Thoracic aorta (tissue), 2 donors: ENCODE data around the gene ENG. TPM values are rescaled to one million over a fixed set of nuclear protein-coding genes. Genes with fewer than 3 reads are reported as not detected.

Source experiments
- ATAC-seq: fragments of 150-250 bp; one replicate; pipeline ENCODE4 v1.8.0; 2017; ENCODE audit warnings: low read depth; ENCODE audit not compliant: insufficient number of reproducible peaks, low FRiP score
- DNase-seq: peaks from one replicate; pipeline ENCODE4 v3.0.0-alpha.2; 2020; ENCODE audit warnings: low spot score
- H3K27ac ChIP-seq, 2 donors: fragments of 200-600 bp; sonication (generic); 1 replicate in 1 of 2; 2 replicates in 1 of 2; pipeline ENCODE4 v1.5.1; 2016; ENCODE audit warnings: mild to moderate bottlenecking in 2 of 2, moderate library complexity in 2 of 2
- H3K27me3 ChIP-seq: fragments of 200-600 bp; sonication (generic); replicated peaks from 2 replicates; pipeline ENCODE4 v1.6.0; 2016; ENCODE audit warnings: mild to moderate bottlenecking; ENCODE audit not compliant: insufficient read depth
- H3K36me3 ChIP-seq: fragments of 200-600 bp; sonication (generic); one replicate; pipeline ENCODE4 v1.5.1; 2016
- H3K4me1 ChIP-seq, 2 donors: fragments of 200-600 bp; sonication (generic); 1 replicate in 1 of 2; 2 replicates in 1 of 2; pipeline versions ENCODE4 v1.5.1 to v1.6.0; 2016; ENCODE audit warnings: low read depth in 2 of 2, mild to moderate bottlenecking in 1 of 2; ENCODE audit not compliant: control insufficient read depth in 1 of 2
- H3K4me3 ChIP-seq: fragments of 200-600 bp; sonication (generic); 2 replicates; pipeline ENCODE4 v1.5.1; 2016; ENCODE audit warnings: mild to moderate bottlenecking
- H3K9me3 ChIP-seq: fragments of 200-600 bp; sonication (generic); 2 replicates; pipeline ENCODE4 v1.5.1; 2016
- total RNA-seq, 2 donors: library from RNA; depleted of rRNA; stranded (reverse); fragments of >200 nt; gene quantifications; one replicate each; pipeline versions ENCODE4 v1.1.0 to v1.2.3, GENCODE V29; 2016
- TF ChIP-seq, protein P1 (sequence below): fragments of 200-600 bp; sonication (generic); IDR thresholded peaks from one replicate; pipeline ENCODE4 v1.5.1; 2019; ENCODE audit warnings: antibody characterized with exemption

The ENG gene
- total RNA-seq, 2 donors from 2014 or later = 239 to 268 TPM

DNA sequence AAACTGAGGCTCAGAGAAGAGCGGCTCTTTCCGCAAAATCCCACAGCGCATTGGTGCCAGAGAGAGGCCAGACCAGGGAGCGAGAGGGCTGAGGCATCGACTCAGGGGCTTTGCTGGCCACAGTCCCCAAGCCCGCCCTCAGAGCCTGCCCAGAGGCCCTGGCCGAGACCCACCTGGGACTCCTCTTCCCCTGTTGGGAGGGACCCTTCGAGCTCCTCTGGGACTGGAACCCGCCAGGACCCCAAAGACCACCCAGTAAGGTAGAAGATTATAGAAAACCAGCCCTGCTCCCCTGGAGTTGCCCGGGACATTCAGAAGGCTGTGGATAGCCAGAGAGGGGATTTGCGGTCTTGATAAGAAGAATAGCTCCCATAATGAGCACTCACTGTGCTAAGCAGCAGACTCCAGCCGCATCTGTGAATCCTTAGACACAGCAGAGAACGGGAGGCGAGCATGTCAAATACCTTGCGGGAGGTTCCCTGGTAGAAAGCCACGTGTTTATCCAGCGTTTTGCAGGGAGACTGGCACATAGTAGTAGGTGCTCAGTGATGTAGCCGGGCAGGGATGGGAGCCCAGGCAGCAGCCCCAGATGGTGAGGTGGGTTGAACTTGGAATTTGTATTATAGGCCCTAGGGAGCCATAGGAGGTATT, 23.7 kb upstream of the ENG start:
- H3K4me1 ChIP-seq = peaks cover 27 to 49% of the 10 kb centered on the region in 2 donors
- TF ChIP-seq, protein P1, sequence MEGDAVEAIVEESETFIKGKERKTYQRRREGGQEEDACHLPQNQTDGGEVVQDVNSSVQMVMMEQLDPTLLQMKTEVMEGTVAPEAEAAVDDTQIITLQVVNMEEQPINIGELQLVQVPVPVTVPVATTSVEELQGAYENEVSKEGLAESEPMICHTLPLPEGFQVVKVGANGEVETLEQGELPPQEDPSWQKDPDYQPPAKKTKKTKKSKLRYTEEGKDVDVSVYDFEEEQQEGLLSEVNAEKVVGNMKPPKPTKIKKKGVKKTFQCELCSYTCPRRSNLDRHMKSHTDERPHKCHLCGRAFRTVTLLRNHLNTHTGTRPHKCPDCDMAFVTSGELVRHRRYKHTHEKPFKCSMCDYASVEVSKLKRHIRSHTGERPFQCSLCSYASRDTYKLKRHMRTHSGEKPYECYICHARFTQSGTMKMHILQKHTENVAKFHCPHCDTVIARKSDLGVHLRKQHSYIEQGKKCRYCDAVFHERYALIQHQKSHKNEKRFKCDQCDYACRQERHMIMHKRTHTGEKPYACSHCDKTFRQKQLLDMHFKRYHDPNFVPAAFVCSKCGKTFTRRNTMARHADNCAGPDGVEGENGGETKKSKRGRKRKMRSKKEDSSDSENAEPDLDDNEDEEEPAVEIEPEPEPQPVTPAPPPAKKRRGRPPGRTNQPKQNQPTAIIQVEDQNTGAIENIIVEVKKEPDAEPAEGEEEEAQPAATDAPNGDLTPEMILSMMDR = no peak

DNA sequence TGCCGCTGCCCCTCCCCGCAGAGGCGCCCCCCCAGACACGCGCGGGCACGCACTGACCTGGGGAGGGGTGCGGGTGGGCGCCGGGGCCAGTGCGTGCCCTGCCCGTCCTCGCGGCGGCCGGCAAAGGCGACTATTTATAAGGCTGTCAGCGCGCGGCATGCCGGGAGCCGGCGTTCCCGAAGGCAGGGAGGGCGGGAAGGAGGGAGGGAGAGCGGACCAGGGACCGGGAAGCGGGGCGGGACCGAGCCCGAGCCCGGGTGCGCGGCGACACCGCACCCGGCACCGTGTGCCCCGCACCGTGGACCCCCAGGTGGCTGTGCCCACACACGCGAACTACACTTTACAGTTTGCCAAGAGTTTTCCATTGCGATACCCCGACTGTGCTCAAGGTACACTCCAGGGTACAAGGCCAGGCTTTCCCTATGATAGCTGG, 23.1 kb upstream of the ENG start, which contains the start of gene AK1:
TSS of gene AK1 (minus strand) at position 110 of the 433 bp plus-strand sequence. CDS start 3,058 bp downstream, outside the sequence.
- no peak for DNase-seq
- no peaks in the 10 kb centered on the region for H3K9me3 ChIP-seq
- no peaks in the 10 kb centered on the region for H3K36me3 ChIP-seq
- peaks cover 27 to 51% of the 10 kb centered on the region in 2 donors for H3K4me1 ChIP-seq
- TF ChIP-seq, protein P1 = no peak
- H3K27me3 ChIP-seq = no peaks in the 10 kb centered on the region
- no peak for ATAC-seq
- peak within 1 kb of the TSS; percentile 63 to 75 for H3K27ac ChIP-seq
- peak within 1 kb of the TSS; percentile 80 for H3K4me3 ChIP-seq

More for the DNA sequence above, 23.7 kb upstream of the ENG start:
- H3K27ac ChIP-seq = peak overlapping the region in 1 of 2 donors; percentile 75
- ATAC-seq (no peak), DNase-seq (no peak)
- peak overlapping the region; percentile 80 for H3K4me3 ChIP-seq
- no peaks in the 10 kb centered on the region for H3K27me3 ChIP-seq
- H3K9me3 ChIP-seq = no peaks in the 10 kb centered on the region
- H3K36me3 ChIP-seq = no peaks in the 10 kb centered on the region

DNA sequence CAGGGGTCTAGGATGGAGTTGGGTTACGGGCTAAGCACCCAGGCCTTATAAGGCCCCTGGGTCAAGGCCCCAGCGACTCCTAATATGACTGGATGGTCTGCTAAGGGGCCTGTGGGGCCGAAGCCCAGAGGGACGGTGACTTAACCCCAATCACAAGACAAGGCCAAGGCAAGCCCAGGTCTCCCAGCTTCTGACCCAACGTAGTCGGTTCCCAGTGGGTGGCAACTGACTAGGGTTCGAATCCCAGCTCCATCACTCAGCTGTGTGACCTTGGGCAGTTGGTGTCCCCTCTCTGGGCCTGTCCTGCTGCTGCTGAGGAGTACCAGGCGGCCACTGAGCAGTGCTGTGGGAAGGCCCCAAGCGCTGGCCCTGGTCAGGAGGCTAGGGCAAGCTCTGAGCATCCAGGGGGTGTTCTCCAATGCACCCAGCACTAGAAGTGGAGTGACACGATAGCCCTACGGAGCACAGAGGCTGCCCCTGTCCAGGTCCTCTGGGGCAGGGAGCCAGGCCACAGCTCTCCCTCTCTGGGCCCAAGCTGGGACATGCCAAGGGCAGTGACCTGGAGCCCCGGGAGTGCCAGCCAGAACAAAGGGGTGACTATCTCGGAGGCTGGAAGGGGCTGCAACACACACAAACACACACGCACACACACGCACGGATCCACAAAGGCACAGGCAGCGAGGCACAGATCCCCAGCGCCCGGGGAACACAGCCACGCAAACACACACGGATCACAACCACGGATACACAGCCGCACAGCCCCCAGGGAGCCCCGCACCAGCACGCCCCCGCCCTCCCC, 22.5 kb upstream of the ENG start:
- ATAC-seq (no peak), DNase-seq (no peak)
- Histone ChIP-seq H3K36me3 (peaks cover 4% of the 10 kb centered on the region), H3K4me3 (peak overlapping the region; percentile 80), H3K4me1 (peaks cover 27 to 51% of the 10 kb centered on the region in 2 donors), H3K9me3 (no peaks in the 10 kb centered on the region), H3K27me3 (no peaks in the 10 kb centered on the region), H3K27ac (peak overlapping the region; percentile 63 to 75)
- TF ChIP-seq, protein P1 = no peak

DNA sequence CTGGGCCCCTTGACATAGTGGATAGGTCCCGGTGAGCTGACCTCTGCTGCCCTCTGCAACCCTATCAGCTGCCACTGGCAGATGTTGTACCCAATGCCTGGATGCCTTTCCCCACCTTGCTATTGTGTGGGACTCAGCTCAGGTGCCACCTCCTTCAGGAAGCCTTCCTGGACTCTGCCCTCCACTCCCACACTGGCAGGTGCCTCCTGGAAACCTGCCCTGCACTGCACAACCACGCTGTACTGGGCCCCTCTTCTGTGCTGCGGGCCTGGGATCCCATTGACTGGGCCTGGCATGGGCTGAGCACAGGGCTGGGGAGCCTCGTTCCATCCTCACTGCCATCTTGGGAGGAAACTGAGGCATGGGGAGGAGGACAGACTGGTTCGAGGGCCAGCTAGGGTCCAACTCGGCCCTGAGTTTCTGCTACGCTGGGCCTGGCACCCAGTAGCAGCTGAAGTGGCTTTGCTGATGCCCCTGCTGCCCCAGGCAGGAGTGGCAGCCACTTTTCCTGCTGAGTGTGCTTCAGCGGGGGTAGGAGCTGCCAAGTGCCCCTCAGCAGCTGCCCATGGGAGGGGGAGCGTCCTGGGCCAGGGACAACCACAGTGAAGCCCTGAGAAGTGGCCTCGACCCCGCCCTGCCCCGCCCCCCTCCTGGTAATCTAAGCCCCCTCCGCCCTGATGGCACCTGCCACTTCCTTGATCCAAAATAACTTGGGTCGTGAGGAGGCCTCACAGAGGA, 21.7 kb upstream of the ENG start:
- DNase-seq = no peak
- ATAC-seq = no peak
- Histone ChIP-seq H3K27ac (peak overlapping the region; percentile 63 to 75), H3K27me3 (no peaks in the 10 kb centered on the region), H3K4me3 (peak overlapping the region; percentile 80), H3K4me1 (peaks cover 27 to 51% of the 10 kb centered on the region in 2 donors), H3K36me3 (peaks cover 11% of the 10 kb centered on the region), H3K9me3 (no peaks in the 10 kb centered on the region)
- TF ChIP-seq, protein P1 = no peak
